Neural cell (in vitro differentiated cells): ENCODE measurements around the gene TSPAN18. TPM values are rescaled to one million over a fixed set of nuclear protein-coding genes. Genes with fewer than 3 reads are reported as not detected.
A peak's percentile ranks its signal among the peaks of the same experiment; 100 is the strongest.

Source experiments
- H2AFZ ChIP-seq: fragments of 200-600, 300-800 bp; sonication (generic), shearing (Covaris generic); 2 replicates; pipeline ENCODE4 v1.6.0; 2014; ENCODE audit warnings: low read depth, mild to moderate bottlenecking, antibody characterized with exemption, low read length, moderate library complexity
- H3F3A ChIP-seq: fragments of 200-600 bp; shearing (Covaris generic); 2 replicates; pipeline ENCODE4 v1.6.1; 2016; ENCODE audit warnings: mild to moderate bottlenecking, moderate library complexity, mixed read lengths, antibody characterized with exemption, low read length; ENCODE audit not compliant: insufficient read depth, poor library complexity, severe bottlenecking
- H3K27ac ChIP-seq: fragments of 200-600, 300-800 bp; sonication (generic), shearing (Covaris generic); 2 replicates; pipeline ENCODE4 v1.5.1; 2014; ENCODE audit warnings: mild to moderate bottlenecking, low read length, moderate library complexity
- H3K27me3 ChIP-seq: fragments of 300-800, 200-600 bp; sonication (generic), shearing (Covaris generic); 2 replicates; pipeline ENCODE4 v1.6.0; 2014; ENCODE audit warnings: mild to moderate bottlenecking, low read depth, low read length, moderate library complexity; ENCODE audit not compliant: insufficient read depth
- H3K36me3 ChIP-seq: fragments of 300-800, 200-600 bp; sonication (generic), shearing (Covaris generic); 2 replicates; pipeline ENCODE4 v1.5.1; 2014; ENCODE audit warnings: mild to moderate bottlenecking, antibody characterized with exemption, low read length, moderate library complexity; ENCODE audit not compliant: insufficient read depth
- H3K4me2 ChIP-seq: fragments of 300-800, 200-600 bp; sonication (generic), shearing (Covaris generic); 2 replicates; pipeline ENCODE4 v1.6.0; 2014; ENCODE audit warnings: mild to moderate bottlenecking, low read length
- H3K4me3 ChIP-seq: fragments of 300-800, 200-600 bp; sonication (generic), shearing (Covaris generic); 2 replicates; pipeline ENCODE4 v1.5.1; 2014; ENCODE audit warnings: mild to moderate bottlenecking, low read length, moderate library complexity
- H3K79me2 ChIP-seq: fragments of 200-600 bp; shearing (Covaris generic); replicated peaks from 2 replicates; pipeline ENCODE4 v1.6.0; 2014; ENCODE audit warnings: mild to moderate bottlenecking, low read length, moderate library complexity; ENCODE audit not compliant: insufficient read depth
- H3K9ac ChIP-seq: fragments of 300-800, 200-600 bp; sonication (generic), shearing (Covaris generic); 2 replicates; pipeline ENCODE4 v1.6.1; 2016; ENCODE audit warnings: mild to moderate bottlenecking, low read length, mixed read lengths
- H3K9me2 ChIP-seq: fragments of 200-600 bp; shearing (Covaris generic); 2 replicates; pipeline ENCODE4 v1.6.1; 2016; ENCODE audit warnings: mild to moderate bottlenecking, low read length, mixed read lengths; ENCODE audit not compliant: insufficient read depth
- H3K9me3 ChIP-seq: fragments of 200-600, 300-800 bp; sonication (generic), shearing (Covaris generic); 2 replicates; pipeline ENCODE4 v1.6.1; 2016; ENCODE audit warnings: mild to moderate bottlenecking, mixed run types, low read length, moderate library complexity, mixed read lengths
- H4K20me1 ChIP-seq: fragments of 200-600 bp; shearing (Covaris generic); 2 replicates; pipeline ENCODE4 v1.6.1; 2016; ENCODE audit warnings: mild to moderate bottlenecking, mixed run types; ENCODE audit not compliant: insufficient read depth
- EP300 ChIP-seq: fragments of 450-650 bp; conservative IDR thresholded peaks from 2 replicates; pipeline ENCODE4 v1.6.1; 2014; ENCODE audit warnings: antibody characterized with exemption, mild to moderate bottlenecking, moderate library complexity; ENCODE audit not compliant: poor library complexity, severe bottlenecking
- EZH2 ChIP-seq: fragments of 200-600, 300-800 bp; shearing (Covaris generic), sonication (generic); IDR thresholded peaks from 2 replicates; pipeline ENCODE4 v1.6.1; 2014; ENCODE audit warnings: antibody characterized with exemption, low read length, borderline replicate concordance, mild to moderate bottlenecking; ENCODE audit not compliant: insufficient read depth, poor library complexity, severe bottlenecking
- MXI1 ChIP-seq: fragments of 450-650 bp; conservative IDR thresholded peaks from 2 replicates; pipeline ENCODE4 v1.6.1; 2014; ENCODE audit warnings: antibody characterized with exemption, mild to moderate bottlenecking; ENCODE audit not compliant: poor library complexity, severe bottlenecking
- POLR2AphosphoS5 ChIP-seq: IDR thresholded peaks from 2 replicates; pipeline ENCODE4 v1.6.1; 2012
- RAD21 ChIP-seq: fragments of 450-650 bp; conservative IDR thresholded peaks from 2 replicates; pipeline ENCODE4 v1.6.1; 2014; ENCODE audit warnings: antibody characterized with exemption, mild to moderate bottlenecking, moderate library complexity
- SMC3 ChIP-seq: fragments of 450-650 bp; conservative IDR thresholded peaks from 2 replicates; pipeline ENCODE4 v1.6.1; 2014; ENCODE audit warnings: antibody characterized with exemption, mild to moderate bottlenecking, moderate library complexity; ENCODE audit not compliant: poor library complexity
- TAF1 ChIP-seq: IDR thresholded peaks from 2 replicates; pipeline ENCODE4 v1.6.1; 2012; ENCODE audit warnings: low read depth
- polyA plus RNA-seq: library from polyadenylated mRNA; depleted of rRNA; stranded (reverse); fragments of >200 nt; gene quantifications from 2 replicates; pipeline ENCODE4 v1.2.3, GENCODE V29; 2014
- TF ChIP-seq, protein P1 (sequence below): IDR thresholded peaks from 2 replicates; pipeline ENCODE4 v1.6.1; 2012; ENCODE audit warnings: borderline replicate concordance
- TF ChIP-seq, protein P2 (sequence below): fragments of 450-650 bp; IDR thresholded peaks from 2 replicates; pipeline ENCODE4 v1.5.1; 2014; ENCODE audit warnings: antibody characterized with exemption, mild to moderate bottlenecking, moderate library complexity; ENCODE audit not compliant: poor library complexity, severe bottlenecking

Gene TSPAN18
- polyA plus RNA-seq, 1 donor from 2014 or later = 8.4 TPM

DNA sequence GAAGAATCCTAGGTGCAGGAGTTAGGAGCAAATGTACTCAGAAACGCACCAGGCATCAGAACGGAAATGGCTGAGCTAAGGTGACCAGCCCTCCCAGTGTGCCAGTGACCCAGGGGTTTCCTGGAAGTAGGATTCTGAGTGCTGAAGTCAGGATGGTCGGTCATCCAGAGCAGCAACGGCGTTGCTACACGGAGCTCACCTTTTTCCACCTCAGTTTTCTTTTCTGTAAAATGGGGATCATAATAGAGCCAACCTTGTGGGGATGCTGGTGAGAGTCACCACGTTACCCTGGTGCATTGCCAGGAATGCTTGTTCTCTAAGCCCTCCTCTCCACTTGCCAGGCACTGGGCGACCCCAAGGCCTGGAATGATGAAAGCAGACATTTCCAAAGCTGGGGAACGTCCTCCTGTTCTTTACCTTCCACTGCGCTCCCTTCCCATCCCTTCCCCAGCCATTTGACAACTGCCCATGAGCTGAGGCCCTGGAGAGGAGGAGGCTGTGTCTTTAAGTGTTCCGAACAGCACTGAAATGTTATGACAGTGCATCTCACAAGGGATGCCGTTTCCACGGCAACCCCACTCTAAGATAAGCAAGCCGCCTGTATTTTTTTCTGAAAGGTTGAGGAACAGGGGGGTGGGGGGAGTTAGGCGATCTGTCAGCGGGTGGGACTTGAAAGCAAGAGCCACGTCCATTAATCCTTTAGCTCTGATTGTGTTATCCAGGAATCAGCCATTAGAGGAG, 66.8 kb downstream of the TSPAN18 start:
- Histone ChIP-seq H3F3A (peaks cover 3% of the 10 kb centered on the region), H3K9ac (peak overlapping the region; percentile 75), H3K36me3 (no peaks in the 10 kb centered on the region), H3K27me3 (no peaks in the 10 kb centered on the region), H2AFZ (no peak overlapping the region), H3K4me2 (peak overlapping the region; percentile 59), H4K20me1 (no peaks in the 10 kb centered on the region), H3K9me3 (no peaks in the 10 kb centered on the region), H3K4me3 (peak overlapping the region; percentile 54), H3K79me2 (peaks cover 48% of the 10 kb centered on the region), H3K27ac (peak overlapping the region; percentile 99), H3K9me2 (no peaks in the 10 kb centered on the region)
- TF ChIP-seq, protein P1, sequence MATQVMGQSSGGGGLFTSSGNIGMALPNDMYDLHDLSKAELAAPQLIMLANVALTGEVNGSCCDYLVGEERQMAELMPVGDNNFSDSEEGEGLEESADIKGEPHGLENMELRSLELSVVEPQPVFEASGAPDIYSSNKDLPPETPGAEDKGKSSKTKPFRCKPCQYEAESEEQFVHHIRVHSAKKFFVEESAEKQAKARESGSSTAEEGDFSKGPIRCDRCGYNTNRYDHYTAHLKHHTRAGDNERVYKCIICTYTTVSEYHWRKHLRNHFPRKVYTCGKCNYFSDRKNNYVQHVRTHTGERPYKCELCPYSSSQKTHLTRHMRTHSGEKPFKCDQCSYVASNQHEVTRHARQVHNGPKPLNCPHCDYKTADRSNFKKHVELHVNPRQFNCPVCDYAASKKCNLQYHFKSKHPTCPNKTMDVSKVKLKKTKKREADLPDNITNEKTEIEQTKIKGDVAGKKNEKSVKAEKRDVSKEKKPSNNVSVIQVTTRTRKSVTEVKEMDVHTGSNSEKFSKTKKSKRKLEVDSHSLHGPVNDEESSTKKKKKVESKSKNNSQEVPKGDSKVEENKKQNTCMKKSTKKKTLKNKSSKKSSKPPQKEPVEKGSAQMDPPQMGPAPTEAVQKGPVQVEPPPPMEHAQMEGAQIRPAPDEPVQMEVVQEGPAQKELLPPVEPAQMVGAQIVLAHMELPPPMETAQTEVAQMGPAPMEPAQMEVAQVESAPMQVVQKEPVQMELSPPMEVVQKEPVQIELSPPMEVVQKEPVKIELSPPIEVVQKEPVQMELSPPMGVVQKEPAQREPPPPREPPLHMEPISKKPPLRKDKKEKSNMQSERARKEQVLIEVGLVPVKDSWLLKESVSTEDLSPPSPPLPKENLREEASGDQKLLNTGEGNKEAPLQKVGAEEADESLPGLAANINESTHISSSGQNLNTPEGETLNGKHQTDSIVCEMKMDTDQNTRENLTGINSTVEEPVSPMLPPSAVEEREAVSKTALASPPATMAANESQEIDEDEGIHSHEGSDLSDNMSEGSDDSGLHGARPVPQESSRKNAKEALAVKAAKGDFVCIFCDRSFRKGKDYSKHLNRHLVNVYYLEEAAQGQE = peak; percentile 91
- TF ChIP-seq, protein P2, sequence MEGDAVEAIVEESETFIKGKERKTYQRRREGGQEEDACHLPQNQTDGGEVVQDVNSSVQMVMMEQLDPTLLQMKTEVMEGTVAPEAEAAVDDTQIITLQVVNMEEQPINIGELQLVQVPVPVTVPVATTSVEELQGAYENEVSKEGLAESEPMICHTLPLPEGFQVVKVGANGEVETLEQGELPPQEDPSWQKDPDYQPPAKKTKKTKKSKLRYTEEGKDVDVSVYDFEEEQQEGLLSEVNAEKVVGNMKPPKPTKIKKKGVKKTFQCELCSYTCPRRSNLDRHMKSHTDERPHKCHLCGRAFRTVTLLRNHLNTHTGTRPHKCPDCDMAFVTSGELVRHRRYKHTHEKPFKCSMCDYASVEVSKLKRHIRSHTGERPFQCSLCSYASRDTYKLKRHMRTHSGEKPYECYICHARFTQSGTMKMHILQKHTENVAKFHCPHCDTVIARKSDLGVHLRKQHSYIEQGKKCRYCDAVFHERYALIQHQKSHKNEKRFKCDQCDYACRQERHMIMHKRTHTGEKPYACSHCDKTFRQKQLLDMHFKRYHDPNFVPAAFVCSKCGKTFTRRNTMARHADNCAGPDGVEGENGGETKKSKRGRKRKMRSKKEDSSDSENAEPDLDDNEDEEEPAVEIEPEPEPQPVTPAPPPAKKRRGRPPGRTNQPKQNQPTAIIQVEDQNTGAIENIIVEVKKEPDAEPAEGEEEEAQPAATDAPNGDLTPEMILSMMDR = peak; percentile 8
- peak; percentile 60 for TF ChIP-seq SMC3
- peak; percentile 99 for TF ChIP-seq EP300
- no peak for TF ChIP-seq EZH2
- peak; percentile 51 for TF ChIP-seq RAD21
- peak; percentile 71 for TF ChIP-seq TAF1
- peak; percentile 36 for TF ChIP-seq MXI1
- TF ChIP-seq POLR2AphosphoS5 = peak; percentile 90

DNA sequence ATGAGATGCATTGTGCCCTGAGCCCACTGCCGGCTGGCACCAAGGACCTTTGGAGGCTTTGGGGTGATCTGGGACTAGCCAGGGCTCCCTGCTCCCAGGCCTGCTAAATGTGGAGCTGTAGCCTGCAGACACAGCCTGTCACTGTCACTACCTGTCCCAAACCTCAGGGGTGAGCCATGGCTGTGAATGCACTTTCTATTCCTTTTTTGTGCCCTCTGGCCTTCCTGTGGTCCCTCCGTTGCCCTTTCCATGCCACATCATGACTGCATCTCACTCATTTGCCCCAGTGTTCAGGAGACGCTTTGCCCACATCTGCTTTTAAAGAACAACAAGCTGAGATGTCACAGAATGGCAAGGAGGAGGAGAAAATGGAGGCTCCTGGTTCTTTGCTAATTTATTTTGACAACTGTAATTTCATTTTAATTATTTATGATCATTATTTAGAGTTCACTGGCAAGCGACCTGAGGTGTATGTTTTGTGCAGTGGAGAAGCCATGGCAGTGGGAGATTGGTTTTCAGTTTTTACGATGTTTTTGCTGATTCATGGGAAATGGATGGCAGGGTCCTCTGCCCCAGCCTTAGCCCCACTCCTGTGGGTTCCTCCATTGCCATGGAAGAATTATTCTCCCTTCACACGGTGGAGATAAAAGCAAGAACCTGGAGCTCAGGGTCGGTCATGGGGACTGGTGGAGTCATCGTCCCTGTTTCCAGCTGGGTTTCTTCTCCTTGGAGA, 69.2 kb downstream of the TSPAN18 start:
- no peaks in the 10 kb centered on the region for H4K20me1 ChIP-seq
- H3K27ac ChIP-seq = peak overlapping the region; percentile 99
- no peak overlapping the region for H3K4me2 ChIP-seq
- no peaks in the 10 kb centered on the region for H3K36me3 ChIP-seq
- no peaks in the 10 kb centered on the region for H3K9me2 ChIP-seq
- peaks cover 3% of the 10 kb centered on the region for H3F3A ChIP-seq
- H2AFZ ChIP-seq = no peak overlapping the region
- H3K4me3 ChIP-seq = no peak overlapping the region
- peak overlapping the region; percentile 43 for H3K9ac ChIP-seq
- TF ChIP-seq, protein P1 = no peak
- TF ChIP-seq TAF1 (no peak), RAD21 (no peak), SMC3 (no peak), EP300 (no peak), POLR2AphosphoS5 (no peak), MXI1 (no peak), EZH2 (no peak)
- TF ChIP-seq, protein P2 = no peak
- no peaks in the 10 kb centered on the region for H3K27me3 ChIP-seq
- peaks cover 43% of the 10 kb centered on the region for H3K79me2 ChIP-seq
- no peaks in the 10 kb centered on the region for H3K9me3 ChIP-seq
